ENCODE results near the gene CCNI2. TPM values are rescaled to one million over a fixed set of nuclear protein-coding genes. Genes with fewer than 3 reads are reported as not detected.

CCNI2 gene
- total and polyA plus RNA-seq, 2 experiments from 2014 or later: 0.73 TPM; not detected in 1

- Histone ChIP-seq H3K36me3 (ENCODE audit: low read depth) (no peaks in the 10 kb centered on the region), H4K20me1 (ENCODE audit: insufficient read depth) (no peaks in the 10 kb centered on the region), H3K4me2 (ENCODE audit: unreplicated experiment) (no peak overlapping the region), H3K27ac (no peak overlapping the region), H3K9me2 (ENCODE audit: insufficient read depth) (no peaks in the 10 kb centered on the region), H2AFZ (no peak overlapping the region), H3K4me3 (no peak overlapping the region), H3K79me2 (ENCODE audit: insufficient read depth) (peaks cover 35% of the 10 kb centered on the region), H3K9ac (no peak overlapping the region), H3F3A (ENCODE audit: insufficient read depth) (no peaks in the 10 kb centered on the region), H3K27me3 (replicated peaks; ENCODE audit: insufficient read depth) (no peaks in the 10 kb centered on the region), H3K4me1 (ENCODE audit: insufficient read depth) (peaks cover 7% of the 10 kb centered on the region), H3K9me3 (ENCODE audit: low read depth) (no peaks in the 10 kb centered on the region)
- TF ChIP-seq EZH2 (IDR thresholded peaks at IDR 0.05; ENCODE audit: insufficient read depth, poor library complexity, severe bottlenecking) (no peak), EZH2phosphoT487 (IDR thresholded peaks at IDR 0.05; ENCODE audit: insufficient read depth, low read depth) (no peak)
- 69 to 78% methylated on average over 2 of the region's 2 CpGs for WGBS, 2 experiments (ENCODE audit: low coverage in 1 of 2, low lambda C conversion rate in 2 of 2, missing lambda C conversion rate in 2 of 2)
- in situ Hi-C loops (cut with MboI): no loop called here
- no peak for DNase-seq
Observed at GRCh38 chr5:132734687-132735086, 12.5 kb upstream of the CCNI2 start.

GRCh38 chr5:132736853-132737833, 10.1 kb upstream of the CCNI2 start, which contains the start of gene KIF3A:
Gene KIF3A, minus strand, starts transcription at chr5:132737546. Its CDS starts 127 bp downstream, at chr5:132737419.
- in situ Hi-C loops (cut with MboI): no loop called here
- Histone ChIP-seq H3K79me2 (ENCODE audit: insufficient read depth) (peaks cover 35% of the 10 kb centered on the region), H3K36me3 (ENCODE audit: low read depth) (no peaks in the 10 kb centered on the region), H3K4me2 (ENCODE audit: unreplicated experiment) (peak within 1 kb of the TSS; percentile 80), H3K4me1 (ENCODE audit: insufficient read depth) (peaks cover 7% of the 10 kb centered on the region), H3K9me2 (ENCODE audit: insufficient read depth) (no peaks in the 10 kb centered on the region), H3K27ac (0 out of 2 replicates have a peak within 1 kb of the TSS, but pooled peaks have one; percentile 6), H3K27me3 (replicated peaks; ENCODE audit: insufficient read depth) (no peaks in the 10 kb centered on the region), H3K9ac (peak within 1 kb of the TSS; percentile 78), H3F3A (ENCODE audit: insufficient read depth) (no peaks in the 10 kb centered on the region), H3K9me3 (ENCODE audit: low read depth) (no peaks in the 10 kb centered on the region), H3K4me3 (peak within 1 kb of the TSS; percentile 87), H2AFZ (peak within 1 kb of the TSS; percentile 87), H4K20me1 (ENCODE audit: insufficient read depth) (no peaks in the 10 kb centered on the region)
- DNase-seq: peak; percentile 98
- WGBS, 2 experiments (ENCODE audit: low coverage in 1 of 2, low lambda C conversion rate in 2 of 2, missing lambda C conversion rate in 2 of 2): 1 to 2% methylated on average over 67 to 78 of the region's 81 CpGs
- TF ChIP-seq EZH2phosphoT487 (IDR thresholded peaks at IDR 0.05; ENCODE audit: insufficient read depth, low read depth) (no peak), EZH2 (IDR thresholded peaks at IDR 0.05; ENCODE audit: insufficient read depth, poor library complexity, severe bottlenecking) (no peak)

- Histone ChIP-seq H3K27ac (no peak overlapping the region), H3K4me1 (ENCODE audit: insufficient read depth) (peaks cover 7% of the 10 kb centered on the region), H3K9me3 (ENCODE audit: low read depth) (no peaks in the 10 kb centered on the region), H2AFZ (peak overlapping the region; percentile 87), H3K4me3 (peak overlapping the region; percentile 87), H4K20me1 (ENCODE audit: insufficient read depth) (no peaks in the 10 kb centered on the region), H3K79me2 (ENCODE audit: insufficient read depth) (peaks cover 35% of the 10 kb centered on the region), H3K27me3 (replicated peaks; ENCODE audit: insufficient read depth) (no peaks in the 10 kb centered on the region), H3K9ac (peak overlapping the region; percentile 78), H3K4me2 (ENCODE audit: unreplicated experiment) (peak overlapping the region; percentile 38), H3K36me3 (ENCODE audit: low read depth) (no peaks in the 10 kb centered on the region), H3K9me2 (ENCODE audit: insufficient read depth) (no peaks in the 10 kb centered on the region), H3F3A (ENCODE audit: insufficient read depth) (no peaks in the 10 kb centered on the region)
- in situ Hi-C loops (cut with MboI): no loop called here
- TF ChIP-seq EZH2phosphoT487 (IDR thresholded peaks at IDR 0.05; ENCODE audit: insufficient read depth, low read depth) (no peak), EZH2 (IDR thresholded peaks at IDR 0.05; ENCODE audit: insufficient read depth, poor library complexity, severe bottlenecking) (no peak)
- DNase-seq: no peak
- WGBS, 2 experiments (ENCODE audit: low coverage in 1 of 2, low lambda C conversion rate in 2 of 2, missing lambda C conversion rate in 2 of 2): 54 to 60% methylated on average over 9 of the region's 9 CpGs
Observed at GRCh38 chr5:132737982-132738681, 9.1 kb upstream of the CCNI2 start.

GRCh38 chr5:132739232-132739631, 8.0 kb upstream of the CCNI2 start:
- H3K9ac ChIP-seq: no peak overlapping the region
- TF ChIP-seq EZH2phosphoT487 (IDR thresholded peaks at IDR 0.05; ENCODE audit: insufficient read depth, low read depth) (no peak), EZH2 (IDR thresholded peaks at IDR 0.05; ENCODE audit: insufficient read depth, poor library complexity, severe bottlenecking) (no peak)
- H3K36me3 ChIP-seq (ENCODE audit: low read depth): no peaks in the 10 kb centered on the region
- no peak overlapping the region for H3K4me2 ChIP-seq (ENCODE audit: unreplicated experiment)
- in situ Hi-C loops (cut with MboI): no loop called here
- H4K20me1 ChIP-seq (ENCODE audit: insufficient read depth): no peaks in the 10 kb centered on the region
- no peaks in the 10 kb centered on the region for H3K9me3 ChIP-seq (ENCODE audit: low read depth)
- no peak overlapping the region for H3K4me3 ChIP-seq
- H3K27ac ChIP-seq: no peak overlapping the region
- H2AFZ ChIP-seq: no peak overlapping the region
- DNase-seq: no peak
- H3K4me1 ChIP-seq (ENCODE audit: insufficient read depth): peaks cover 7% of the 10 kb centered on the region
- no peaks in the 10 kb centered on the region for H3K9me2 ChIP-seq (ENCODE audit: insufficient read depth)
- H3K79me2 ChIP-seq (ENCODE audit: insufficient read depth): peaks cover 28% of the 10 kb centered on the region
- WGBS, 2 experiments (ENCODE audit: low coverage in 1 of 2, low lambda C conversion rate in 2 of 2, missing lambda C conversion rate in 2 of 2): 23 to 27% methylated on average over 1 of the region's 1 CpG
- no peaks in the 10 kb centered on the region for H3F3A ChIP-seq (ENCODE audit: insufficient read depth)
- no peaks in the 10 kb centered on the region for H3K27me3 ChIP-seq (replicated peaks; ENCODE audit: insufficient read depth)
